ENCODE measurements around the gene EPB41L3.

EPB41L3 gene

GRCh38 chr18:5380586-5380985 is 163.2 kb downstream of the EPB41L3 start:
- TF ChIP-seq, protein P1, sequence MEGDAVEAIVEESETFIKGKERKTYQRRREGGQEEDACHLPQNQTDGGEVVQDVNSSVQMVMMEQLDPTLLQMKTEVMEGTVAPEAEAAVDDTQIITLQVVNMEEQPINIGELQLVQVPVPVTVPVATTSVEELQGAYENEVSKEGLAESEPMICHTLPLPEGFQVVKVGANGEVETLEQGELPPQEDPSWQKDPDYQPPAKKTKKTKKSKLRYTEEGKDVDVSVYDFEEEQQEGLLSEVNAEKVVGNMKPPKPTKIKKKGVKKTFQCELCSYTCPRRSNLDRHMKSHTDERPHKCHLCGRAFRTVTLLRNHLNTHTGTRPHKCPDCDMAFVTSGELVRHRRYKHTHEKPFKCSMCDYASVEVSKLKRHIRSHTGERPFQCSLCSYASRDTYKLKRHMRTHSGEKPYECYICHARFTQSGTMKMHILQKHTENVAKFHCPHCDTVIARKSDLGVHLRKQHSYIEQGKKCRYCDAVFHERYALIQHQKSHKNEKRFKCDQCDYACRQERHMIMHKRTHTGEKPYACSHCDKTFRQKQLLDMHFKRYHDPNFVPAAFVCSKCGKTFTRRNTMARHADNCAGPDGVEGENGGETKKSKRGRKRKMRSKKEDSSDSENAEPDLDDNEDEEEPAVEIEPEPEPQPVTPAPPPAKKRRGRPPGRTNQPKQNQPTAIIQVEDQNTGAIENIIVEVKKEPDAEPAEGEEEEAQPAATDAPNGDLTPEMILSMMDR (IDR thresholded peaks at IDR 0.05; ENCODE audit: low read length), result no peak
- no peak for TF ChIP-seq EZH2 (IDR thresholded peaks at IDR 0.05; ENCODE audit: borderline replicate concordance, low read length)
- H3K4me1 ChIP-seq (ENCODE audit: insufficient read depth, low read length, severe bottlenecking), result no peaks in the 10 kb centered on the region
- no peak overlapping the region for H3K9ac ChIP-seq (ENCODE audit: low read length)

GRCh38 chr18:5376986-5377385 is 166.8 kb downstream of the EPB41L3 start:
- H3K79me2 ChIP-seq (ENCODE audit: insufficient read depth, low read length), result no peaks in the 10 kb centered on the region
- H3K4me1 ChIP-seq (ENCODE audit: insufficient read depth, low read length, severe bottlenecking), result no peaks in the 10 kb centered on the region
- H4K20me1 ChIP-seq (ENCODE audit: insufficient read depth, low read length), result no peaks in the 10 kb centered on the region

More at GRCh38 chr18:5380586-5380985, 163.2 kb downstream of the EPB41L3 start:
- H4K20me1 ChIP-seq (ENCODE audit: insufficient read depth, low read length), result no peaks in the 10 kb centered on the region
- no peaks in the 10 kb centered on the region for H3K9me2 ChIP-seq (ENCODE audit: low read depth, low read length)
- H3F3A ChIP-seq (ENCODE audit: insufficient read depth, low read length), result no peaks in the 10 kb centered on the region
- H3K27ac ChIP-seq (ENCODE audit: low read depth, low read length, poor library complexity, severe bottlenecking), result no peak overlapping the region
- H3K27me3 ChIP-seq (ENCODE audit: insufficient read depth, low read length), result 0 out of 2 replicates have a peak, but pooled peaks cover 7% of the 10 kb centered on the region
- no peak overlapping the region for H3K4me2 ChIP-seq (ENCODE audit: low read length)
- H3K9me3 ChIP-seq (ENCODE audit: low read length), result no peaks in the 10 kb centered on the region
- no peaks in the 10 kb centered on the region for H3K79me2 ChIP-seq (ENCODE audit: insufficient read depth, low read length)
- no peaks in the 10 kb centered on the region for H3K36me3 ChIP-seq (ENCODE audit: insufficient read depth, low read length)
- no peak overlapping the region for H3K4me3 ChIP-seq (ENCODE audit: low read depth, low read length, poor library complexity, severe bottlenecking)
- no peak overlapping the region for H2AFZ ChIP-seq (ENCODE audit: low read length)

DNA sequence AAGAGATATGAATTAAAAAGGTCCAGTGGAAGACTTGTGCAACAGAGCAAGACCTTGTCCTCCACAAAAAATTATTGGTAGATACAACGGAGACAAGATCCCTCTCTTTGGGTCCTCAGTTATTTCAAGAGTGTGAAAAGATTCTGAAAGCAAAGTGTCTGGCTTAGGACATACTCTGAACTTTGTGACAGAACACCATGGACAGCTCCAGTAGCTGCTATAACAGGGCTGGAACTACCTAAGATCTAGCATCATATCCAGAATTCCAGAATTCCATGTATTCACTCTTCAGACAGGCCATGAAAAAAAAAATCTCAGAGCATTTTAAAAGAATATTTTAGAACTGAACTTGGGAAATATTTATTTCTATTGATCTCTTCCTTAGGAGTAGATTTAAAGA is 173.5 kb downstream of the EPB41L3 start:
- Histone ChIP-seq H3K9ac (ENCODE audit: low read length) (no peak overlapping the region), H3K4me3 (ENCODE audit: low read depth, low read length, poor library complexity, severe bottlenecking) (no peak overlapping the region), H3K79me2 (ENCODE audit: insufficient read depth, low read length) (no peaks in the 10 kb centered on the region), H3K27me3 (ENCODE audit: insufficient read depth, low read length) (no peaks in the 10 kb centered on the region), H3K27ac (ENCODE audit: low read depth, low read length, poor library complexity, severe bottlenecking) (no peak overlapping the region), H2AFZ (ENCODE audit: low read length) (no peak overlapping the region), H3F3A (ENCODE audit: insufficient read depth, low read length) (no peaks in the 10 kb centered on the region), H4K20me1 (ENCODE audit: insufficient read depth, low read length) (no peaks in the 10 kb centered on the region), H3K4me2 (ENCODE audit: low read length) (no peak overlapping the region), H3K9me2 (ENCODE audit: low read depth, low read length) (no peaks in the 10 kb centered on the region), H3K9me3 (ENCODE audit: low read length) (no peaks in the 10 kb centered on the region), H3K36me3 (ENCODE audit: insufficient read depth, low read length) (no peaks in the 10 kb centered on the region), H3K4me1 (ENCODE audit: insufficient read depth, low read length, severe bottlenecking) (no peaks in the 10 kb centered on the region)
- TF ChIP-seq, protein P1 (IDR thresholded peaks at IDR 0.05; ENCODE audit: low read length), result no peak

More at GRCh38 chr18:5376986-5377385, 166.8 kb downstream of the EPB41L3 start:
- TF ChIP-seq, protein P1 (IDR thresholded peaks at IDR 0.05; ENCODE audit: low read length), result no peak
- TF ChIP-seq EZH2 (IDR thresholded peaks at IDR 0.05; ENCODE audit: borderline replicate concordance, low read length), result no peak
- Histone ChIP-seq H3F3A (ENCODE audit: insufficient read depth, low read length) (no peaks in the 10 kb centered on the region), H3K27me3 (ENCODE audit: insufficient read depth, low read length) (no peaks in the 10 kb centered on the region), H3K27ac (ENCODE audit: low read depth, low read length, poor library complexity, severe bottlenecking) (no peak overlapping the region), H3K36me3 (ENCODE audit: insufficient read depth, low read length) (no peaks in the 10 kb centered on the region), H3K9me2 (ENCODE audit: low read depth, low read length) (no peaks in the 10 kb centered on the region), H3K9me3 (ENCODE audit: low read length) (no peaks in the 10 kb centered on the region), H3K4me2 (ENCODE audit: low read length) (no peak overlapping the region), H3K4me3 (ENCODE audit: low read depth, low read length, poor library complexity, severe bottlenecking) (no peak overlapping the region), H3K9ac (ENCODE audit: low read length) (no peak overlapping the region), H2AFZ (ENCODE audit: low read length) (no peak overlapping the region)

All from OCI-LY1 (cell line).